GM21786 (cell line): Measurements from ENCODE around the gene COL18A1.
"Not testable (repeated sequence)": the region's sequence is repeated elsewhere in the genome, so short reads cannot be mapped to it uniquely, and the experiment has no call there.

ENCODE experiments used
- ATAC-seq: cut with Tn5 transposase; IDR thresholded peaks from one replicate; pipeline ENCODE4 v1.9.1; 2021; ENCODE audit not compliant: unreplicated experiment

The COL18A1 gene

GRCh38 chr21:45404730-45405270 is at the start of gene COL18A1:
TSS of gene COL18A1 (plus strand) at chr21:45405165. CDS start at chr21:45405231, 66 bp downstream.
- no peak for ATAC-seq

- ATAC-seq, result no peak
These were observed 49.4 kb upstream of the COL18A1 start for GRCh38 chr21:45355573-45355972.

GRCh38 chr21:45356251-45356650 is 48.7 kb upstream of the COL18A1 start:
- no peak for ATAC-seq

DNA sequence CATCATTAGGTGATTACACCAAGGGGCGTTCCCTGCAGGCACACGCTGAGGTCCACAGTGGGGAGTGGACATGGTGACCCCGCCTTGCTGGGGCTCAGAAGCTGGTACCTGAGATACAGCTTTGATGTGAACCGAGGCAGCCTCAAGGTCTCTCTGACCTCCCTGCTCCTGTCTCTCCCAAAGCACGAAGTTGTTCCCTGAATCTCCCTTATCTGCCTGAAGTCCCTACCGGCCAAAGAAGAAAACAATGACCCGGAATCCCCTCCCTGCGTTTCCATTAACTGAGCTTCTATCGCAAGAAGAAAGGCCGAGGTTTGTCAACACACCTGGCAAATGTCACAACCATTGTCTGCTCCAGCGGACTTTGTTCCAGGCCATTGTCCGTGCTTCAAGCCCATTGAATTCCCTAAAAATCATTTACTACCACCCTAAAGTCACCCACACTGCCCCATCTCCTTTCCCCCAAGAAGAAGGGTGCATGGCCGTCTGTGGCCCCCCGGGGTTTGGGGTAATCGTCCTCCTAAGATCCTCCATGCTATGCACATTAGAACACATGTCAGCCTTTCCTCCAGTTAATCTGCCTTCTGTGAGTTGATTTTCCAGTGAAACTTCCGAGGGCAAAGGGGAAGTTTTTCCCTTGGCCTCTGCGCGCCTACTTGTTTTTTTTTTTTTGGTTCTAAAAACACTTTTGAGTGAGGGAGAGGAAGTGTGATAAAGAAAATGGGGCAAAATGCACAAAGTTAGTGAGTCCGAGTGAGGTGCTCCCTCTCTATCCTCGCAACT is 48.1 kb upstream of the COL18A1 start:
- ATAC-seq, result no peak

GRCh38 chr21:45357436-45358260 is 47.3 kb upstream of the COL18A1 start:
- no peak for ATAC-seq

GRCh38 chr21:45358261-45358670 is 46.7 kb upstream of the COL18A1 start:
- no peak for ATAC-seq

DNA sequence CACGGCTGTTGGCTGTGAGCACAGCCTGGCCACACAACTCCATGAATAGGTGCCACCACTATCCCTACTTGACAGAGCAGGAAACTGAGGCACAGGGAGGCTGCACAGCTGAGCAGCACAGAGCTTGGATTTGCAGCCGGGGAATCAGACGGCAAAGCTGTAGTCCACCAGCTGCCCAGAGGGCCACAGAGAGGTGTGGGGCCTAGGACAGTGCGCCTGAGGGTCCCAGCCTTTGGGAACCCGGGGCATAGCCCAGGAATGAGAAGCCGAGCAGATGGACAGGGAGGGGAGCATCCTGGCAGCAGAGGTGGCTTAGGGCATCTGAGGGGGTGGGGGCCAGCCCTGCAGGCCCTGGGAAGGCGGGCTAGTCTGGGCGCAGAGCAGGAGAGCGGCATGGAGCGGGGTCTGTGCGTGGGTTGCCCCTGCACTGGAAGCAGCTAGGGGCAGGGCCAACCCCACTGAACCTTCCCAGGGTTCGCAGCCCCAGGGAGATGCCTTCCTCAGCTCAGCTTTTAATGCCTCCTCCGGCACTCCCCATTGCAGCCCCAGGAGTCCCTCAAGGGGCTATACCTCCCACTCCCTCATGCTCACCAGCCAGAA is 46.2 kb upstream of the COL18A1 start:
- ATAC-seq, result no peak

DNA sequence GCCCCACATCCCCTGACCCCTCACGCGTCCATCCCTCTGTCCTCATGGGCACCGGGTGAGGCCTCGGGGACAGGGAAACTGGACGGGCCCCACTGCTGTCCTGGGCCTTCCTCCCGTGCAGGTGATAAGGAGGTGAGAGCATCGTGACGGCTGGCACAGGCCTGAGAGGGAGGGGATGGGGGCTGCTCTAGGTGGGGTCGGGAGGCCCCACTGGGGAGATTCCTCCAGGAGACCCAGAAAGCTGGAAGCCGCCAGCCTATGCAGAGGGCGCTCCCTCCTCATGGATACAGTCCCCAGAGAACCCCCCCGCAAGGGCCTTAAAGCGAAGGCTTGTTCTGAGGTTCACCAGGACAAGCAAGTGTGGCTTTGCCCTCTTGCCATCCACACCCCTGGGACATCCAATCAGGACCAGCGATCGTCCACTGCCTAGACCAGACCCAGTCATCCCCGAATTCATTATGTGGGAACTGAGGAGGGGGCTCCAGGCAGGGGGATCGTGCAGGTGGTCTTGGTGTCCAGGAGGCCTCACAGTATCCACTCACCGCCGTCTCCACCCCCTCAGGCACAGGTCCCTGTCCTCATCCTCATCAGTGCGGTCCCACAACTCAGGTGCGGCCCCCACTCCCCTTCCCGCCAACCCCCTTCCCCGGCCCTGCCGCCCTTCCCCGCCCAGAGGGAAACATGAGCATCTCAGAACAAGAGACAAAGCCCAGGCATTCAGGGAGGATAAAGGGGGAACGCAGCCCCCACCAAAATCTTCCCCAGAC is 45.3 kb upstream of the COL18A1 start:
- no peak for ATAC-seq

DNA sequence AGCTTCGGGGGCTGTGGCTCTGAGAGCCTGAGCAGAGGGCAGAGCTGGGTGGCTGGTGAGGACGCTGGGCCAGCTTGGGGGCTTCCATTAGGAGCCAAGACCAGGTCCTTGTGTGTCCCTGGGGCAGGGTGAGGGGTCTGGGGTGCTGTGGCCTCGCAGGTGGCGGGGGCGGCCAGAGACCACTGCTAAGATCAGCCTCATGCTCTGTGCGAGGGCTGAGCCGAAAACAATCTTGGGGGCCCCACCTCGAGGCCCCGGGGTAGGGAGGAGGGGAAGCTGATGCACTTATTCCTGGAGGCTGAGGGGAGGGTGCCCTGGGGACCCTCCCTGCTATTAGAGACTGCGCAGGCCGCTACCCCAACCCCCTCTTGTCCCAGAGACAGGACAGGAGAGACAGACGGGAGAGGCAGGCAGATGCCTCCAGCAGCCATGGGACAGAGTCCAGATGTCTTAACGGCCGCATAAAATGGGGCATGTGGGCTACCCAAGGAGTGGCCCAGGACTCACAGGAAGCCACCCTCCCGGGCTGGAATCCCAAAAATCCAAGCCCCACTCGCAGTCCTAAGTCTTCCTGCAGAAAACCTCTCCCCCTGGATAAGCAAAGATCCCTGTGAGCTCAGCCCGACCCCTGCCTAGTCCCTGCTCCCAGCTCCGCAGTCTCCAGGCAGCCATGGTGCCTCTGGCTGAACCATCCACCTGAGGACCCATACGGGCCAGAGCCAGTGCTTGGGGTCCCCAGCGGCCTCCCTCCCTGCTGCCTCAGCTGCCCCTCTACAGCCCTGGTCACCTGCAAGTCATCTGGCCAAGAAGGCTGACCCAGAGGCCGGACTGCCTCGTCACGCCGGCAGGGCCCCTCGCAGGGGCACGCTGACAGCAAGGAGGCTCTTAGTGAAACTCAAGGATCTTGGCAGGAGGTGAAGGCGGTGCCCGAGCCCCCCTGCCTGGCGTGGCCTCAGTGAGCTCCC is 43.6 kb upstream of the COL18A1 start:
- no peak for ATAC-seq

- no peak for ATAC-seq
These were observed 42.8 kb upstream of the COL18A1 start for GRCh38 chr21:45362077-45362747.

- no peak for ATAC-seq
These were observed 42.2 kb upstream of the COL18A1 start for GRCh38 chr21:45362748-45363145.

DNA sequence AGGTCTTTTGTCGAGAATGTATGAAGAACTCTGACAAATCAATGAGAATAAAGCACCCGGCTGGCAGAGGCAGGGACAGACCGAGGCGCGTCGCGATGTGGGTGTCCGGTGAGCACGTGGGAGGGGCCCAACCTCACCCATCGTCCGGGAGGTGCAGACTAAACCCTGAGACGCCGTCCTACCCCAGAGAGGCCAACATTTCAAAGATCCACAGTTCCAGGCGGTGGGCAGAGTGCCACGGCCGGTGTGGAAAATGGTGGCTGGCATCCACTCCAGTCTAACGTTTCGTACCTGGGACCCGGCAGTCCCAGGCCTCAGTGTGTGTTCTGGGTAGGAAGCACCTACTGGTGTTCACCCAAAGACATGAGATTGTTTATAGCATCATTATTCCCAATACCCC is 41.7 kb upstream of the COL18A1 start:
- not testable (repeated sequence) for ATAC-seq

DNA sequence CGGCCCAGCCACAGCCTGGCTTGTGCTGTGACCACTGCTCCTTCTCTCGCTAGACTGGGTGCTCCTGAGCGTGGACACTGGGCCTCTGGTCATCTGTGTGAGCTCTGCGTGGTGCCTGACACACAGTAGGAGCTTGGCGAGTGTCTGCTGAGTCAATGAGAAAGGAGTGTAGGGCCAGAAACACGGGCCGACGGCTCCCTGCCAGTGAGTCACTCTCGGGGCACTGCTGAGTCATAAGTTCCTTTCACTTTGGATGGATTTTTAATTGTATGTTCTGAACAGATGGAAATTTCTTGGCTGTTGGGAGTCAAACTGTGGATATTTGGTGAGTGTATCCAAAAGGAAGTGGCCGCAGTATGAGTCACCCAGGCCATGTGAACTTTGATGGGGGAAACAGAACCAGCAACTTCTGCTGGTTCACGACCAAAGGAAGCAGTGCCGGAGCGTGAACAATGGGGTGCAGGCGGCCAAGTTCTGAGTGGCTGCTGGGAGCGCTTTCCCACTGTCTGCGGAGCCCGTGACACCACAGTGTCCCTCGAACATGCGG is 41.0 kb upstream of the COL18A1 start:
- ATAC-seq, result no peak

DNA sequence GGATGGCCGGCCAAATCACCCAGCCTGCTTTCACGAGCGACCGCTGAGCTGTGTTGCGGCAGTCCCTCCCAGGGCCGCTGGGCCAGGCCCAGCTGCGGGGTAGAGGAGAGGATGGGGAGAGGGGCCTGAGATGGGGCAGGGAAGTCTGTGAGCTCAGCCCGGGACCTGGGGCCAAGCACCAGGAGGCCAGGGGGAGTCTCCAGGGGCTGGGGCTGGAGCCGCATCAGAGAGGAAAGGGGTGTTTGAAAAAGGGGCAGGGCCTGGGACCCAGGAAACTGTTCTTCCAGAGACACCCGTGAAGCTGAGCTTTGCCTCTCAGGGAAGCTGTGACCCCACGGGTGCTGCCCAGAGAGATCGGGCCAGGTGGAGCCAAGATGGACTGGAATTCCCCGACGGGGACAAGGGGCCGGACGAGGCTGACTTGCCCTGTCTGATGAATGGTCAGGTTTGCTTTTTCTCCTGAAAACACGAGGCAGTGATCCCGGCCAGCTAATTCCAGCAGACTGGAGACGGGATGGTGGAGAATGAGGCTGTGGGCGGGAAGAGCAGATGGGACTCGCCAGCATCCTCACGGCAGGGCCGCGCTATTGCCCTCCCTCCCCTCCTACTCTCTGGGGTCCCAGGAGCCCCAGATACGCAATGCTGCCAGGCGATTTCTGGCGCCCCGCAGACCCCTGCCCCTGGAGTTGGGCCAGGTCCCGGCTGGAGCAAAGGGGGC is 40.3 kb upstream of the COL18A1 start:
- ATAC-seq, result no peak

DNA sequence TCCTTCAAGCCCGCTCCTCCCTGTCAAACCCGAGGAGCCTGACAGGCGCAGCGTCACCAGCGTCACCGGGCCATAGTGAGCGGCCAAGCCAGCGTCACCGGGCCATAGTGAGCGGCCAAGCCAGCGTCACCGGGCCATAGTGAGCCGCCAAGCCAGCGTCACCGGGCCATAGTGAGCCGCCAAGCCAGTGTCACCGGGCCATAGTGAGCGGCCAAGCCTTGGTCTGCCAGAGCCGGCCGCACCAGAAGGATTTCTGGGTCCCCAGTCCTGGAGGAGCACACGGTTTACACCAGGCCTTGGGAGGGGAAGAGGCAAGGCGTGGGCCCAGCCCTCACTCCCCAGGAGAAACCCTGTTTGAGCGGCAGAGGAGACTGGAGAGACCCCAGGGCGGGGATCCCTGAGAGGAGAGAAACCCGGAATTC is 39.8 kb upstream of the COL18A1 start:
- no peak for ATAC-seq

DNA sequence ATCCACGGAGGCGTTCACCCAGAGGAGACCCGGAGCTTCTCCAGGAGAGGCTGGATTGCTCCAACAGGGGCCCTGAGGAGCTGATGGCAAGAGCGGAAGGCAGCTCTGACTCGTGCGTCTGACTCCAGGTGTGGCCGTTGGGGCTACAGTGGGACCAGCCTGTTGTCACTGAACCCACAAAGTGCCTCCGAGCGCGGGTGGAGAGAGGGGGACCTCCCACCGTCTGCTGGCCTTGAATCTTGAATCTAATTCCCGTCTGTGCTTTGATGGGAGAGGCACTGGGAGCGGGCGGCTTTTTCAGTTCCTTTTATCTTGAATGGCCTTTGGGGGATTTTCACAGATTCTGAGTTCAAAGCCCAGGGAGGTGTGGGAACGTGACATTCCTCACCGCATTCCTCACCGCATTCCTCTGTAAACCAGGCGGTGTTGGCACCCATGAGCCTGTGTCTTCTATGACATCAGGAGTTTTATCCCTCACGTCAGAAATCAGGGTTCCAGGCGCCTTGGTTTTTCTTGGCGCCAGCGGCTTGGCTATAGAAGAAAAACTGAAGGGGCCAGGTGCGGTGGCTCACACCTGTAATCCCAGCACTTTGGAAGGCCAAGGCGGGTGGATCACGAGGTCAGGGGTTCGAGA is 39.2 kb upstream of the COL18A1 start:
- ATAC-seq, result no peak

DNA sequence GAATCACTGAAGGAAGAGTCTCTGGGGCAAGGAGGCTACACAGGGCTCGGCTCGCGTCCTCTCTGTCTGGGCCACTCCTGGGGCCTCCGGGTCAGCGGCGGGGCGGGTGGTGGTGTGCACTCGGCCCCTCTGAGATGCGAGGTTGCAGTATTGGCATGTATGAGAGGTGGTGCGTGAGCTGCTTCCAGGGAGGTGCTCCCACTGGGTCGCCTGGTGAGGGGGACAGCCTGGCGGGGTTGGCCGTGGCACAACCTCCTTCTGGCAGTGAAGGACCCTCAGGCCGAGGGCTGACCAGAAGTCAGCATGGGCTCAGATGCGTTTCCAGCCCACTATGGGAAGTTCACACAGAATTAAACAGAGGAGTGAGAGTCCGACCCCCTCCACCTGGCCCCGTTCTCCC is 38.5 kb upstream of the COL18A1 start:
- no peak for ATAC-seq
